GM12865 (cell line): Measurements from ENCODE around the gene GLRX.
"Not testable (repeated sequence)": the region's sequence is repeated elsewhere in the genome, so short reads cannot be mapped to it uniquely, and the experiment has no call there.

ENCODE experiments used
- DNase-seq: peaks from one replicate; pipeline ENCODE4 v3.0.0; 2010; ENCODE audit warnings: low read depth
- H3K4me3 ChIP-seq: 2 replicates; pipeline ENCODE4 v1.5.1; 2011; ENCODE audit warnings: mild to moderate bottlenecking, low read depth, low read length, control low read depth
- CTCF ChIP-seq: IDR thresholded peaks from 2 replicates; pipeline ENCODE4 v1.5.1; 2011; ENCODE audit warnings: low read length, control low read depth, low read depth, inconsistent platforms; ENCODE audit not compliant: insufficient read depth; ENCODE audit errors: missing control alignments

Gene GLRX

GRCh38 chr5:95812074-95812471 is 10.5 kb downstream of the GLRX start:
- TF ChIP-seq CTCF: no peak
- no peak overlapping the region for H3K4me3 ChIP-seq
- no peak for DNase-seq

GRCh38 chr5:95811461-95812073 is 11.0 kb downstream of the GLRX start:
- not testable (repeated sequence) for H3K4me3 ChIP-seq, DNase-seq

- DNase-seq, H3K4me3 ChIP-seq: not testable (repeated sequence)
Measured at GRCh38 chr5:95811126-95811423, 11.5 kb downstream of the GLRX start.

GRCh38 chr5:95810305-95811125 is 12.0 kb downstream of the GLRX start:
- H3K4me3 ChIP-seq: no peak overlapping the region
- no peak for TF ChIP-seq CTCF
- no peak for DNase-seq

- H3K4me3 ChIP-seq: peak overlapping the region; percentile 46; the same call in 1 of the 2 replicates
- no peak for DNase-seq
- TF ChIP-seq CTCF: no peak
Measured at GRCh38 chr5:95809414-95809960, 13.0 kb downstream of the GLRX start.

GRCh38 chr5:95808686-95809413 is 13.7 kb downstream of the GLRX start:
- DNase-seq: peak; percentile 98
- H3K4me3 ChIP-seq: peak overlapping the region; percentile 46

GRCh38 chr5:95808013-95808685 is 14.4 kb downstream of the GLRX start:
- no peak for TF ChIP-seq CTCF
- peak overlapping the region; percentile 40 for H3K4me3 ChIP-seq
- DNase-seq: peak; percentile 38

More at GRCh38 chr5:95808686-95809413, 13.7 kb downstream of the GLRX start:
- TF ChIP-seq CTCF: no peak
